K562 (cell line): ENCODE results near the gene PHC3. TPM values are rescaled to one million over a fixed set of nuclear protein-coding genes. Genes with fewer than 3 reads are reported as not detected.

ENCODE experiments used
- ATF3 ChIP-seq, 2 experiments: fragments of 450-650 bp in 1 of 2; sonication (generic) in 1 of 2; formaldehyde crosslinking in 1 of 2; IDR thresholded peaks in 1 of 2; conservative IDR thresholded peaks in 1 of 2; 2 replicates each; pipeline versions ENCODE4 v1.6.1 to v1.8.1; 2016 to 2023; ENCODE audit warnings: mild to moderate bottlenecking in 2 of 2, moderate library complexity in 2 of 2, inconsistent platforms in 1 of 2, missing genetic modification reagents in 1 of 2
- CBFA2T3 ChIP-seq: fragments of 450-650 bp; IDR thresholded peaks from 2 replicates; pipeline ENCODE4 v1.6.1; 2017
- E2F1 ChIP-seq: sonication (generic); formaldehyde crosslinking; IDR thresholded peaks from 2 replicates; pipeline ENCODE4 v1.8.1; 2023; ENCODE audit warnings: mild to moderate bottlenecking, missing genetic modification reagents, moderate library complexity
- E2F8 ChIP-seq: fragments of 450-650 bp; IDR thresholded peaks from 2 replicates; pipeline ENCODE4 v1.7.1; 2018; ENCODE audit warnings: mild to moderate bottlenecking, low read depth; ENCODE audit not compliant: partially characterized antibody
- ELK1 ChIP-seq: sonication (generic); formaldehyde crosslinking; IDR thresholded peaks from 2 replicates; pipeline ENCODE4 v1.8.1; 2022; ENCODE audit warnings: missing genetic modification reagents
- HNRNPH1 ChIP-seq: fragments of 200-400 bp; formaldehyde crosslinking; optimal IDR thresholded peaks from 2 replicates; pipeline ENCODE3; 2017; ENCODE audit warnings: low read depth, mild to moderate bottlenecking, low read length, moderate library complexity
- JUND ChIP-seq, 2 experiments: IDR thresholded peaks; 2 replicates in 1 of 2; 3 replicates in 1 of 2; pipeline ENCODE4 v1.6.1; 2011; ENCODE audit warnings: borderline replicate concordance in 2 of 2, low read depth in 2 of 2, low read length in 2 of 2, improper control_type of control experiment in 1 of 2, missing biosample characterization in 1 of 2, missing genetic modification characterization in 1 of 2, missing genetic modification reagents in 1 of 2
- MCM3 ChIP-seq: fragments of 450-650 bp; IDR thresholded peaks from 2 replicates; pipeline ENCODE4 v1.6.1; 2016
- MEF2A ChIP-seq: IDR thresholded peaks from 2 replicates; pipeline ENCODE4 v1.6.1; 2011; ENCODE audit warnings: low read depth, mild to moderate bottlenecking, low read length, moderate library complexity; ENCODE audit not compliant: control insufficient read depth
- NCOA2 ChIP-seq, 2 experiments: fragments of 450-650 bp; IDR thresholded peaks; 2 replicates each; pipeline ENCODE4 v1.6.1; 2018; ENCODE audit warnings: mild to moderate bottlenecking in 2 of 2, moderate library complexity in 1 of 2; ENCODE audit not compliant: partially characterized antibody in 2 of 2
- POLR3A ChIP-seq: IDR thresholded peaks from 2 replicates; pipeline ENCODE4 v1.6.1; 2011; ENCODE audit warnings: borderline replicate concordance, mild to moderate bottlenecking, moderate library complexity; ENCODE audit not compliant: insufficient read length, insufficient read depth; ENCODE audit errors: extremely low read depth
- RNF219 ChIP-seq: fragments of 250-450 bp; sonication (Bioruptor Pico); IDR thresholded peaks from 2 replicates; pipeline ENCODE4 v1.5.0; 2022; ENCODE audit warnings: mild to moderate bottlenecking
- SMAD1 ChIP-seq: fragments of 150-350 bp; IDR thresholded peaks from 2 replicates; pipeline ENCODE4 v1.6.1; 2014; ENCODE audit warnings: low read length, low read depth; ENCODE audit not compliant: partially characterized antibody
- ZNF280B ChIP-seq: fragments of 250-450 bp; sonication (Bioruptor Pico); IDR thresholded peaks from 2 replicates; pipeline ENCODE4 v1.5.1; 2021; ENCODE audit warnings: mild to moderate bottlenecking
- ZSCAN32 ChIP-seq: fragments of 450-650 bp; formaldehyde crosslinking; IDR thresholded peaks from 2 replicates; pipeline ENCODE4 v1.4.0; 2020; ENCODE audit warnings: mild to moderate bottlenecking, moderate library complexity
- polyA plus RNA-seq, 8 experiments: library from polyadenylated mRNA; depleted of rRNA in 4 of 8; stranded (reverse) in 5 of 8; unstranded in 3 of 8; fragments of >200 nt; fragmentation: Nextera tagmentation in 2 of 8; fragmentation: Illumina TruSeq in 1 of 8; extraction: Ambion mirVana in 2 of 8; extraction: Trizol in 1 of 8; gene quantifications; 2 replicates each; pipeline versions ENCODE4 v1.2.1 to v1.2.3, GENCODE V29; 2011 to 2014; ENCODE audit warnings: inconsistent platforms in 1 of 8, missing spikeins in 1 of 8
- total RNA-seq, 7 experiments: library from RNA; depleted of rRNA in 6 of 7; stranded (reverse); fragments of >200 nt in 6 of 7; fragmentation: Illumina TruSeq in 2 of 7; extraction: Trizol in 2 of 7; gene quantifications; 2 replicates each; pipeline versions ENCODE4 v1.2.1 to v1.2.3, GENCODE V29; 2011 to 2021; ENCODE audit warnings: low replicate concordance in 1 of 7

PHC3 gene
- total and polyA plus RNA-seq, 9 of the 15 experiments (the other 6 are each of a cell fraction or from before 2014, with no cell fraction given) = 3.1 to 21.6 (median 10.5) TPM

GRCh38 chr3:170128977-170129431 lies 52.5 kb downstream of the PHC3 start (continued):
- TF ChIP-seq SMAD1 = no peak
- no peak for TF ChIP-seq NCOA2 (IDR thresholded peaks at IDR 0.05; ENCODE audit: partially characterized antibody in 2 of 2)
- TF ChIP-seq E2F1 (CRISPR knock-in tag) = no peak
- no peak for TF ChIP-seq HNRNPH1
- TF ChIP-seq CBFA2T3 = no peak; the same call in 1 of the 2 replicates
- TF ChIP-seq ZNF280B (CRISPR knock-in tag) = no peak
- TF ChIP-seq RNF219 (CRISPR knock-in tag) = no peak
- TF ChIP-seq POLR3A = no peak
- no peak for TF ChIP-seq MCM3
- peak; percentile 62; the same call in 1 of the 2 replicates for TF ChIP-seq JUND (IDR thresholded peaks at IDR 0.05; ENCODE audit: borderline replicate concordance, low read depth, low read length)
- 0 out of 3 replicates have a peak, but pooled peaks have one; percentile 18 for TF ChIP-seq JUND (tag; IDR thresholded peaks at IDR 0.05; ENCODE audit: borderline replicate concordance, low read depth, low read length)
- no peak for TF ChIP-seq ZSCAN32 (CRISPR knock-in tag)
- no peak for TF ChIP-seq E2F8
- TF ChIP-seq ELK1 (CRISPR knock-in tag) = no peak
- TF ChIP-seq ATF3 (IDR thresholded peaks at IDR 0.05) = peak; percentile 43; the same call in 1 of the 2 replicates
- TF ChIP-seq ATF3 (CRISPR knock-in tag; conservative IDR thresholded peaks at IDR 0.05) = no peak
- TF ChIP-seq MEF2A = no peak
